ENCODE data around the gene ALK. TPM values are rescaled to one million over a fixed set of nuclear protein-coding genes. Genes with fewer than 3 reads are reported as not detected.

Gene ALK
- total RNA-seq, 1 donor from 2014 or later: not detected

- no peak overlapping the region for H3K27ac ChIP-seq
- intact Hi-C loops (cut with DNase I): no loop called here
- no peaks in the 10 kb centered on the region for H3K9me3 ChIP-seq
Measured at GRCh38 chr2:29382486-29382885, 538.9 kb downstream of the ALK start.

GRCh38 chr2:29377788-29378187, 543.6 kb downstream of the ALK start:
- no peak overlapping the region for H3K27ac ChIP-seq
- H3K9me3 ChIP-seq: no peaks in the 10 kb centered on the region
- H3K36me3 ChIP-seq: no peaks in the 10 kb centered on the region
- intact Hi-C loops (cut with DNase I): no loop called here
- no peak for TF ChIP-seq CTCF (IDR thresholded peaks at IDR 0.05)
- H3K4me1 ChIP-seq: no peaks in the 10 kb centered on the region
- H3K27me3 ChIP-seq: peaks cover 6% of the 10 kb centered on the region
- no peak for DNase-seq (ENCODE audit: low spot score in 2 of 2)
- H3K4me3 ChIP-seq: no peak overlapping the region

More at GRCh38 chr2:29382486-29382885, 538.9 kb downstream of the ALK start:
- no peak for DNase-seq (ENCODE audit: low spot score in 2 of 2)
- TF ChIP-seq CTCF (IDR thresholded peaks at IDR 0.05): no peak
- Histone ChIP-seq H3K4me1 (no peaks in the 10 kb centered on the region), H3K27me3 (peaks cover 6% of the 10 kb centered on the region), H3K36me3 (no peaks in the 10 kb centered on the region), H3K4me3 (no peak overlapping the region)

- TF ChIP-seq CTCF (IDR thresholded peaks at IDR 0.05): no peak
- Histone ChIP-seq H3K4me3 (no peak overlapping the region), H3K27ac (no peak overlapping the region), H3K27me3 (peaks cover 6% of the 10 kb centered on the region), H3K9me3 (no peaks in the 10 kb centered on the region), H3K4me1 (no peaks in the 10 kb centered on the region), H3K36me3 (no peaks in the 10 kb centered on the region)
- intact Hi-C loops (cut with DNase I): no loop called here
- DNase-seq (ENCODE audit: low spot score in 2 of 2): no peak
Measured at GRCh38 chr2:29376541-29376940, 544.8 kb downstream of the ALK start.

- H3K4me1 ChIP-seq: no peaks in the 10 kb centered on the region
- DNase-seq (ENCODE audit: low spot score in 2 of 2): no peak
- no peak overlapping the region for H3K4me3 ChIP-seq
- no peaks in the 10 kb centered on the region for H3K36me3 ChIP-seq
- H3K27me3 ChIP-seq: peaks cover 2% of the 10 kb centered on the region
- no peak overlapping the region for H3K27ac ChIP-seq
- intact Hi-C loops (cut with DNase I): no loop called here
- TF ChIP-seq CTCF (IDR thresholded peaks at IDR 0.05): no peak
- no peaks in the 10 kb centered on the region for H3K9me3 ChIP-seq
Measured at GRCh38 chr2:29375843-29376242, 545.5 kb downstream of the ALK start.

- no peaks in the 10 kb centered on the region for H3K27me3 ChIP-seq
- intact Hi-C loops (cut with DNase I): no loop called here
- DNase-seq (ENCODE audit: low spot score in 2 of 2): no peak
- H3K9me3 ChIP-seq: no peaks in the 10 kb centered on the region
- H3K36me3 ChIP-seq: no peaks in the 10 kb centered on the region
- H3K4me3 ChIP-seq: no peak overlapping the region
- H3K27ac ChIP-seq: no peak overlapping the region
- no peak for TF ChIP-seq CTCF (IDR thresholded peaks at IDR 0.05)
- no peaks in the 10 kb centered on the region for H3K4me1 ChIP-seq
Measured at GRCh38 chr2:29374823-29375222, 546.6 kb downstream of the ALK start.

GRCh38 chr2:29373870-29374269, 547.5 kb downstream of the ALK start:
- Histone ChIP-seq H3K27ac (no peak overlapping the region), H3K36me3 (no peaks in the 10 kb centered on the region), H3K4me1 (no peaks in the 10 kb centered on the region), H3K27me3 (no peaks in the 10 kb centered on the region), H3K9me3 (no peaks in the 10 kb centered on the region), H3K4me3 (no peak overlapping the region)
- TF ChIP-seq CTCF (IDR thresholded peaks at IDR 0.05): no peak
- intact Hi-C loops (cut with DNase I): no loop called here
- no peak for DNase-seq (ENCODE audit: low spot score in 2 of 2)
